Activated T-cell treated with anti-CD3 and anti-CD28 coated beads for 48 hours (primary cell): ENCODE measurements around the gene FGF3.

Source experiments
- DNase-seq: peaks from one replicate; pipeline ENCODE4 v3.0.0-alpha.2; 2020; ENCODE audit warnings: low read depth

The FGF3 gene

GRCh38 chr11:69843529-69843921 lies 24.3 kb upstream of the FGF3 start:
- DNase-seq = no peak

- DNase-seq = no peak
Measured at GRCh38 chr11:69842746-69843528, 23.7 kb upstream of the FGF3 start.

GRCh38 chr11:69841859-69842698 lies 22.9 kb upstream of the FGF3 start:
- DNase-seq = no peak

GRCh38 chr11:69841170-69841858 lies 22.1 kb upstream of the FGF3 start:
- DNase-seq = no peak

GRCh38 chr11:69840371-69841169 lies 21.4 kb upstream of the FGF3 start:
- no peak for DNase-seq

GRCh38 chr11:69839516-69839915 lies 20.3 kb upstream of the FGF3 start:
- no peak for DNase-seq

- no peak for DNase-seq
Measured at GRCh38 chr11:69837791-69838190, 18.6 kb upstream of the FGF3 start.

GRCh38 chr11:69836401-69836800 lies 17.2 kb upstream of the FGF3 start:
- no peak for DNase-seq

GRCh38 chr11:69834811-69835800 lies 15.9 kb upstream of the FGF3 start:
- DNase-seq = no peak

- DNase-seq = no peak
Measured at GRCh38 chr11:69834251-69834650, 15.0 kb upstream of the FGF3 start.

- no peak for DNase-seq
Measured at GRCh38 chr11:69832561-69833413, 13.6 kb upstream of the FGF3 start.

GRCh38 chr11:69831985-69832384 lies 12.8 kb upstream of the FGF3 start:
- no peak for DNase-seq

GRCh38 chr11:69830086-69830485 lies 10.9 kb upstream of the FGF3 start:
- no peak for DNase-seq

GRCh38 chr11:69828971-69829344 lies 9.7 kb upstream of the FGF3 start:
- no peak for DNase-seq

- DNase-seq = no peak
Measured at GRCh38 chr11:69828276-69828970, 9.2 kb upstream of the FGF3 start.

- DNase-seq = no peak
Measured at GRCh38 chr11:69826773-69827172, 7.6 kb upstream of the FGF3 start.

GRCh38 chr11:69825941-69826340 lies 6.7 kb upstream of the FGF3 start:
- no peak for DNase-seq

- no peak for DNase-seq
Measured at GRCh38 chr11:69825037-69825834, 6.0 kb upstream of the FGF3 start.
